C4-2B (cell line): ENCODE results near the gene NEDD4L.

Experiments used
- ZFX ChIP-seq: fragments of 450-650 bp; IDR thresholded peaks from 2 replicates; pipeline ENCODE4 v1.6.1; 2017
- TF ChIP-seq, protein P1 (sequence below): fragments of 450-650 bp; conservative IDR thresholded peaks from 2 replicates; pipeline ENCODE4 v1.5.1; 2017; ENCODE audit warnings: mild to moderate bottlenecking

DNA sequence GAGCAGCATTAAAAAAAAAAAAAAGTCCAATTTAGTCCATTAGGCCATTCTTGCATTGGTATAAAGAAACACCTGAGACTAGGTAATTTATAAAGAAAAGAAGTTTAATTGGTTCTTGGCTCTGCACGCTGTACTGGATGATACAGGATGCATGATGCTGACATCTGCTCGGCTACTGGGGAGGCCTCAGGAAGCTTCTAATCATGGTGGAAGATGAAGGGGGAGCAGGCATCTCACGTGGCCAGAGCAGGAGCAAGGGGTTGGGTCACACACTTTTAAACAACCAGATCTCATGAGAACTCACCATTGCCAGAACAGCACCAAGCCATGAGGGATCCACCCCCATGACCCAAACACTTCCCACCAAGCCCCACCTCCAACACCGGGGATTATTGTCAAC, 100.1 kb downstream of the NEDD4L start:
- TF ChIP-seq, protein P1, sequence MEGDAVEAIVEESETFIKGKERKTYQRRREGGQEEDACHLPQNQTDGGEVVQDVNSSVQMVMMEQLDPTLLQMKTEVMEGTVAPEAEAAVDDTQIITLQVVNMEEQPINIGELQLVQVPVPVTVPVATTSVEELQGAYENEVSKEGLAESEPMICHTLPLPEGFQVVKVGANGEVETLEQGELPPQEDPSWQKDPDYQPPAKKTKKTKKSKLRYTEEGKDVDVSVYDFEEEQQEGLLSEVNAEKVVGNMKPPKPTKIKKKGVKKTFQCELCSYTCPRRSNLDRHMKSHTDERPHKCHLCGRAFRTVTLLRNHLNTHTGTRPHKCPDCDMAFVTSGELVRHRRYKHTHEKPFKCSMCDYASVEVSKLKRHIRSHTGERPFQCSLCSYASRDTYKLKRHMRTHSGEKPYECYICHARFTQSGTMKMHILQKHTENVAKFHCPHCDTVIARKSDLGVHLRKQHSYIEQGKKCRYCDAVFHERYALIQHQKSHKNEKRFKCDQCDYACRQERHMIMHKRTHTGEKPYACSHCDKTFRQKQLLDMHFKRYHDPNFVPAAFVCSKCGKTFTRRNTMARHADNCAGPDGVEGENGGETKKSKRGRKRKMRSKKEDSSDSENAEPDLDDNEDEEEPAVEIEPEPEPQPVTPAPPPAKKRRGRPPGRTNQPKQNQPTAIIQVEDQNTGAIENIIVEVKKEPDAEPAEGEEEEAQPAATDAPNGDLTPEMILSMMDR: no peak
- TF ChIP-seq ZFX: no peak
